Lower leg skin (tissue), 4 donors: ENCODE data around the gene CENPB. TPM values are rescaled to one million over a fixed set of nuclear protein-coding genes. Genes with fewer than 3 reads are reported as not detected.
A peak's percentile ranks its signal among the peaks of the same experiment; 100 is the strongest.

ENCODE experiments used
- DNase-seq, 2 donors: peaks; one replicate each; pipeline ENCODE4 v3.0.0-alpha.2; 2019; ENCODE audit warnings: low spot score in 2 of 2
- H3K4me3 ChIP-seq: fragments of 200-600 bp; sonication (generic); 2 replicates; pipeline ENCODE4 v1.5.1; 2017; ENCODE audit warnings: mild to moderate bottlenecking, low read depth; ENCODE audit not compliant: poor library complexity, severe bottlenecking
- POLR2A ChIP-seq, 2 donors: fragments of 450-650 bp; IDR thresholded peaks; one replicate each; pipeline ENCODE4 v1.6.1; 2016 to 2017; ENCODE audit warnings: antibody characterized with exemption in 2 of 2, mild to moderate bottlenecking in 1 of 2, moderate library complexity in 1 of 2
- WGBS, 2 donors: methylation state at CpG; one replicate each; pipeline ENCODE4 v1.1.5; 2018; 5-methylcytosine and 5-hydroxymethylcytosine counted together
- intact Hi-C: fragments of 100-400 bp; cut with DNase I; formaldehyde crosslinking; loops from one replicate; pipeline ENCODE4 v1.15.0; 2023; ENCODE audit warnings: low total_unique reads
- total RNA-seq, 4 donors: library from RNA; depleted of rRNA; stranded (reverse); fragments of >200 nt; gene quantifications; one replicate each; pipeline ENCODE4 v1.1.0, GENCODE V29; 2016
- TF ChIP-seq, protein P1 (sequence below), 3 donors: fragments of 450-650 bp; IDR thresholded peaks; one replicate each; pipeline ENCODE4 v1.5.1; 2016; ENCODE audit warnings: antibody characterized with exemption in 3 of 3, mild to moderate bottlenecking in 3 of 3, moderate library complexity in 2 of 3

The CENPB gene
- total RNA-seq, 4 donors from 2014 or later: 94.4 to 109 (median 99.8) TPM

- 74 to 75% methylated on average over 5 of the region's 5 CpGs for WGBS, 2 donors
- no peak for TF ChIP-seq POLR2A (IDR thresholded peaks at IDR 0.05)
- TF ChIP-seq, protein P1, sequence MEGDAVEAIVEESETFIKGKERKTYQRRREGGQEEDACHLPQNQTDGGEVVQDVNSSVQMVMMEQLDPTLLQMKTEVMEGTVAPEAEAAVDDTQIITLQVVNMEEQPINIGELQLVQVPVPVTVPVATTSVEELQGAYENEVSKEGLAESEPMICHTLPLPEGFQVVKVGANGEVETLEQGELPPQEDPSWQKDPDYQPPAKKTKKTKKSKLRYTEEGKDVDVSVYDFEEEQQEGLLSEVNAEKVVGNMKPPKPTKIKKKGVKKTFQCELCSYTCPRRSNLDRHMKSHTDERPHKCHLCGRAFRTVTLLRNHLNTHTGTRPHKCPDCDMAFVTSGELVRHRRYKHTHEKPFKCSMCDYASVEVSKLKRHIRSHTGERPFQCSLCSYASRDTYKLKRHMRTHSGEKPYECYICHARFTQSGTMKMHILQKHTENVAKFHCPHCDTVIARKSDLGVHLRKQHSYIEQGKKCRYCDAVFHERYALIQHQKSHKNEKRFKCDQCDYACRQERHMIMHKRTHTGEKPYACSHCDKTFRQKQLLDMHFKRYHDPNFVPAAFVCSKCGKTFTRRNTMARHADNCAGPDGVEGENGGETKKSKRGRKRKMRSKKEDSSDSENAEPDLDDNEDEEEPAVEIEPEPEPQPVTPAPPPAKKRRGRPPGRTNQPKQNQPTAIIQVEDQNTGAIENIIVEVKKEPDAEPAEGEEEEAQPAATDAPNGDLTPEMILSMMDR (IDR thresholded peaks at IDR 0.05): no peak
- no peak for DNase-seq
- intact Hi-C loops: loop anchor here (2.0 kb wide), 1 partner anchor 33 kb away; the partner anchor contains the start of gene AP5S1
- H3K4me3 ChIP-seq: no peak overlapping the region
Observed at GRCh38 chr20:3787324-3788014, 929 bp upstream of the CENPB start.

DNA sequence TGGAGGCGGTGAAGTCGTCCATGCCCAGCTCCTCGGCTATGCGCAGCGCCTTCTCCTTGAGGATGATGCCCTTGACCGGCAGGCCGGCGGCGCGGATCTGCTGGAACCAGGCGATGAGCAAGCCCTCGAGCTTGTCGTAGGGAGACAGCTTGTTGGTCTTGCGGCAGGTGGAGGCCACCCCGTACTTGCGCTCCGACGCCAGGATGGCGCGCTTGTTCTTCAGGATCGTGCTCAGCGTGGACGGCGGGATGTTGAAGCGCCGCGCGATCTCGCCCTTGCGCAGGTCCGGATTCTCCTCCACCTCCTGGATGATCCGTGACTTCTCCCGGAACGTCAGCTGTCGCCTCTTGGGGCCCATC is 435 bp downstream of the CENPB start:
- H3K4me3 ChIP-seq: peak overlapping the region; percentile 44
- WGBS, 2 donors: 0% methylated on average over 2 of the region's 35 CpGs; no CpG with 5 or more reads in 1 of the 2 donors
- TF ChIP-seq, protein P1 (IDR thresholded peaks at IDR 0.05): no peak
- TF ChIP-seq POLR2A (IDR thresholded peaks at IDR 0.05): no peak
- intact Hi-C loops: loop anchor here (2.0 kb wide), 1 partner anchor 35 kb away; the partner anchor contains the start of gene AP5S1
- peak in 1 of 2 donors; percentile 91 for DNase-seq

DNA sequence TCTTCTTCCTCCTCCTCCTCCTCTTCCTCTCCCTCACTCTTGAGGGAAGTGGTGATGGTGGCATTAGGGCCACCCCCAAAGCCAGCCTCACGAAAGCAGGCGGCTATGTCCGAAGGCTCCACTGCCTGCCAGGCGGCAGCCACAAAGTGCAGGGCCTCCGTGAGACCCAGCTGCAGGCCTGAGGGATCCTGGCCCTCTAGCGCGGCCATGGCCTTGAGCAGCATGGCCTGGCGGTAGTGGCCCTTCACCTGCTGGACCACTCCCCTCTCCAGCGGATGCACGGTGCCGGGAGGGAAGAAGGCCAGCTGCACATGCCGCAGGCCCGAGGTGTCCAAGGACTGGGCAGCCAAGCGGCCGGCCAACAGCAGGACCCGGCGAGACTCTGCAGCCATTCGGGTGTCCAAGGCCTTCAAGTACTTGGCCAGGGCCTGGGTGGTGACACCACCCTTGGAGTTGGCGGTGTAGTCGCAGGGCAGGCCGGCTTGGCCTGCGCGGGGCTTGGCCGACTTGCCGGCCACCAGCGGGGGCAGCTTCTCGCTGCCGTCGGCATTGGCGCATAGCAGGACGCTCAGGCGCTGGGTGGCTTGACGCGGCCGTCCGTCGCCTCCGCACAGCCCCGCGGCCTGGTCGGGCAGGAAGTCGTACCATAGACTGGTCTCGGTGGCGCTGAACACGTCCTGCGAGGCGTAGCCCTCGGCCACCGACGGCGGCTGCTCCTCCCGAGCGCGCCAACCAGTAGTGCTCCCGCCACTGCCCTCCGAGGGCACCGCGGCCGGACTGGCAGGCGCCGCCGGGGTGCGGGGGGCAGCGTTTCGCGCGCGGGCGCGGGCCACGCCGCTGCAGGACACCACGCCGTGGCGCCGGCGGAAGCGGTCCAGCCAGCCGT is 1.1 kb downstream of the CENPB start:
- TF ChIP-seq, protein P1 (IDR thresholded peaks at IDR 0.05): no peak
- no peak for TF ChIP-seq POLR2A (IDR thresholded peaks at IDR 0.05)
- H3K4me3 ChIP-seq: peak overlapping the region; percentile 44
- 29 to 35% methylated on average over 22 to 27 of the region's 79 CpGs for WGBS, 2 donors
- DNase-seq: peak in 1 of 2 donors; percentile 86
- intact Hi-C loops: loop anchor here (2.0 kb wide), 1 partner anchor 35 kb away; the partner anchor contains the start of gene AP5S1

DNA sequence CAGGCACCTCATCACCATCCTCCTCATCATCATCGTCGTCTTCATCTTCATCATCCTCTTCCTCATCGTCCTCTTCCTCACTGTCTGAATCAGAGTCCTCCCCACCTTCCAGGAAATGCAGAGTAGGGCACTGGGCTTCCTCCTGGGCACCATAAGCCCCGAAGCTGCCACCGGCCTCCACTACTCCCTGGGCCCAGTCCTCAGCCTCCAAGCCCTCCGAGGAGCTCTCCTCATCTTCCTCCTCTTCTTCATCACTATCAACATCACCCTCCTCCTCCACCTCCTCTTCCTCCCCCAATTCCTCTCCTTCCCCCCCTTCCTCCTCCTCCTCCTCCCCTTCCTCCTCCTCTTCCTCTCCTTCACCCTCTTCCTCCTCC is 1.7 kb downstream of the CENPB start:
- no peak for DNase-seq
- TF ChIP-seq, protein P1 (IDR thresholded peaks at IDR 0.05): no peak
- TF ChIP-seq POLR2A (IDR thresholded peaks at IDR 0.05): no peak
- WGBS, 2 donors: 66 to 67% methylated on average over 6 of the region's 6 CpGs
- intact Hi-C loops: no loop called here
- H3K4me3 ChIP-seq: peak overlapping the region; percentile 44

- TF ChIP-seq, protein P1 (IDR thresholded peaks at IDR 0.05): no peak
- no peak for TF ChIP-seq POLR2A (IDR thresholded peaks at IDR 0.05)
- no peak overlapping the region for H3K4me3 ChIP-seq
- 58 to 59% methylated on average over 12 to 17 of the region's 17 CpGs for WGBS, 2 donors
- no peak for DNase-seq
- intact Hi-C loops: no loop called here
Observed at GRCh38 chr20:3784216-3784853, 2.2 kb downstream of the CENPB start.
